Endothelial cell of umbilical vein (primary cell): ENCODE data around the gene ATP2B2. TPM values are rescaled to one million over a fixed set of nuclear protein-coding genes. Genes with fewer than 3 reads are reported as not detected.

Experiments used
- BruUV-seq: library from RNA; stranded (reverse); fragments of 400-500 nt; replicated peaks from 2 replicates; lab custom pipeline; 2021; lab: Mats Ljungman, UMichigan
- CTCF ChIA-PET: fragments of 300-600, 350-600 bp; sonication (Branson Sonifier 250); formaldehyde crosslinking; loops from one replicate; lab custom pipeline; 2021; ENCODE audit warnings: antibody characterized with exemption, inconsistent platforms; lab: Charles Lee
- POLR2A ChIA-PET: fragments of 300-600, 350-600 bp; sonication (Branson Sonifier 250); formaldehyde crosslinking; loops from one replicate; lab custom pipeline; 2021; ENCODE audit warnings: antibody characterized with exemption, inconsistent platforms; lab: Charles Lee
- DNase-seq: peaks from one replicate; pipeline ENCODE4 v3.0.0-alpha.2; 2011; ENCODE audit warnings: low read depth, low spot score
- FAIRE-seq: peaks from 2 replicates; lab custom pipeline; 2011; peaks lifted over from hg19 to GRCh38; lab: Jason Lieb, UNC
- H2AFZ ChIP-seq: 2 replicates; pipeline ENCODE4 v1.6.0; 2012; ENCODE audit warnings: low read depth, low read length, control low read depth, inconsistent platforms
- H3K27ac ChIP-seq: 2 replicates; pipeline ENCODE4 v1.5.1; 2011; ENCODE audit warnings: low read depth, mild to moderate bottlenecking, control low read depth, low read length, moderate library complexity; ENCODE audit not compliant: insufficient read depth
- H3K27me3 ChIP-seq, 2 experiments: 2 replicates each; pipeline versions ENCODE4 v1.6.0 to v1.6.1; 2011; ENCODE audit warnings: low read length in 2 of 2, mixed read lengths in 1 of 2; ENCODE audit not compliant: control insufficient read depth in 2 of 2, insufficient read depth in 2 of 2
- H3K36me3 ChIP-seq, 2 experiments: 2 replicates in 1 of 2; 3 replicates in 1 of 2; pipeline ENCODE4 v1.5.1; 2011; ENCODE audit warnings: low read length in 2 of 2, mild to moderate bottlenecking in 1 of 2, moderate library complexity in 1 of 2; ENCODE audit not compliant: control insufficient read depth in 2 of 2, insufficient read depth in 2 of 2; ENCODE audit errors: extremely low read depth in 1 of 2
- H3K4me1 ChIP-seq: 3 replicates; pipeline ENCODE4 v1.5.1; 2011; ENCODE audit warnings: mild to moderate bottlenecking, low read length; ENCODE audit not compliant: control insufficient read depth, insufficient read depth; ENCODE audit errors: extremely low read depth
- H3K4me2 ChIP-seq: 2 replicates; pipeline ENCODE4 v1.6.1; 2011; ENCODE audit warnings: low read length, control low read depth, mixed read lengths; ENCODE audit not compliant: insufficient read depth
- H3K4me3 ChIP-seq, 3 experiments: fragments of 200-600 bp in 1 of 3; sonication (generic), shearing (Covaris generic) in 1 of 3; replicated peaks in 1 of 3; 2 replicates each; pipeline ENCODE4 v1.5.1; 2011 to 2016; ENCODE audit warnings: control low read depth in 3 of 3, low read length in 3 of 3, mild to moderate bottlenecking in 2 of 3, inconsistent platforms in 1 of 3, low read depth in 1 of 3, moderate library complexity in 1 of 3; ENCODE audit not compliant: insufficient read depth in 1 of 3
- H3K79me2 ChIP-seq: 2 replicates; pipeline ENCODE4 v1.6.0; 2012; ENCODE audit warnings: low read length, inconsistent platforms; ENCODE audit not compliant: control insufficient read depth, insufficient read depth
- H3K9ac ChIP-seq: replicated peaks from 2 replicates; pipeline ENCODE3; 2011; ENCODE audit warnings: low read length, control low read depth; ENCODE audit not compliant: insufficient read depth; ENCODE audit errors: extremely low read depth
- H3K9me1 ChIP-seq: replicated peaks from 3 replicates; pipeline ENCODE4 v1.6.0; 2011; ENCODE audit warnings: mild to moderate bottlenecking, low read length; ENCODE audit not compliant: control insufficient read depth, insufficient read depth; ENCODE audit errors: extremely low read depth
- H3K9me3 ChIP-seq: replicated peaks from 2 replicates; pipeline ENCODE4 v1.5.1; 2012; ENCODE audit warnings: low read length, inconsistent platforms; ENCODE audit not compliant: control insufficient read depth, insufficient read depth
- H4K20me1 ChIP-seq: replicated peaks from 2 replicates; pipeline ENCODE3; 2011; ENCODE audit warnings: mild to moderate bottlenecking, low read length; ENCODE audit not compliant: control insufficient read depth, insufficient read depth; ENCODE audit errors: extremely low read depth
- CTCF ChIP-seq, 2 donors: IDR thresholded peaks; 1 replicate in 1 of 2; 2 replicates in 1 of 2; pipeline ENCODE4 v1.5.1; 2011; ENCODE audit warnings: low read length in 2 of 2, mild to moderate bottlenecking in 2 of 2, moderate library complexity in 2 of 2, control low read depth in 1 of 2, inconsistent platforms in 1 of 2, low read depth in 1 of 2; ENCODE audit not compliant: insufficient read depth in 1 of 2; ENCODE audit errors: extremely low read depth in 1 of 2
- EZH2 ChIP-seq: IDR thresholded peaks from 2 replicates; pipeline ENCODE4 v1.6.1; 2012; ENCODE audit warnings: borderline replicate concordance, low read depth, mild to moderate bottlenecking, moderate library complexity, low read length, inconsistent platforms; ENCODE audit not compliant: severe bottlenecking
- FOS ChIP-seq: IDR thresholded peaks from 2 replicates; pipeline ENCODE4 v1.6.1; 2011; ENCODE audit warnings: mild to moderate bottlenecking, low read length, moderate library complexity, borderline replicate concordance; ENCODE audit not compliant: insufficient read depth
- GATA2 ChIP-seq: IDR thresholded peaks from 2 replicates; pipeline ENCODE4 v1.7.0; 2011; ENCODE audit warnings: low read depth, mild to moderate bottlenecking, moderate library complexity, mixed read lengths, low read length; ENCODE audit not compliant: insufficient read length, insufficient read depth
- JUN ChIP-seq: IDR thresholded peaks from 2 replicates; pipeline ENCODE4 v1.6.1; 2011; ENCODE audit warnings: borderline replicate concordance, low read depth; ENCODE audit not compliant: insufficient read length, insufficient read depth
- MYC ChIP-seq: IDR thresholded peaks from one replicate; pipeline ENCODE4 v1.6.1; 2011; ENCODE audit warnings: mild to moderate bottlenecking, low read depth, low read length
- POLR2A ChIP-seq: IDR thresholded peaks from 2 replicates; pipeline ENCODE4 v1.6.1; 2012; ENCODE audit warnings: low read depth, mild to moderate bottlenecking, control low read depth, low read length
- POLR2AphosphoS5 ChIP-seq: IDR thresholded peaks from 2 replicates; pipeline ENCODE4 v1.6.1; 2012; ENCODE audit warnings: low read depth, mild to moderate bottlenecking, control low read depth, low read length, moderate library complexity; ENCODE audit not compliant: insufficient read depth
- dilution Hi-C: fragments of 300-500 bp; cut with MboI; formaldehyde crosslinking; loops from one replicate; pipeline ENCODE4 v1.15.0; 2019; ENCODE audit warnings: low sequenced_read_pairs; ENCODE audit not compliant: extremely low pct_ligation_motif_present
- intact Hi-C: fragments of 100-400 bp; cut with micrococcal nuclease; formaldehyde crosslinking; loops from one replicate; pipeline ENCODE4 v1.10.0; 2022
- polyA plus RNA-seq, 4 experiments: library from polyadenylated mRNA; depleted of rRNA in 3 of 4; stranded (reverse) in 3 of 4; unstranded in 1 of 4; fragments of >200 nt; gene quantifications; 2 replicates each; pipeline versions ENCODE4 v1.2.1 to v1.2.3, GENCODE V29; 2011 to 2012; ENCODE audit warnings: missing spikeins in 1 of 4
- total RNA-seq: library from RNA; stranded (reverse); gene quantifications from 2 replicates; pipeline ENCODE4 v1.2.3, GENCODE V29; 2021
- TF ChIP-seq, protein P1 (sequence below): IDR thresholded peaks from 2 replicates; pipeline ENCODE4 v1.6.1; 2011; ENCODE audit not compliant: insufficient read depth, insufficient read length

ATP2B2 gene
- total and polyA plus RNA-seq, 2 donors (not counting 3 experiments of a cell fraction or from before 2014, with no cell fraction given): not detected

GRCh38 chr3:10445561-10446175 lies 59.7 kb downstream of the ATP2B2 start:
- H3K4me2 ChIP-seq: no peak overlapping the region
- intact Hi-C loops: no loop called here
- no peaks in the 10 kb centered on the region for H3K9me1 ChIP-seq
- H3K79me2 ChIP-seq: no peaks in the 10 kb centered on the region
- dilution Hi-C loops: no loop called here
- CTCF ChIA-PET: interaction anchor here (1.2 to 1.3 kb wide), 2 partner anchors 13 to 66 kb away, joined by 3 read pairs; no protein-coding TSS in a partner anchor
- no peaks in the 10 kb centered on the region for H3K27me3 ChIP-seq
- BruUV-seq: no TSS peak
- H3K27ac ChIP-seq: no peak overlapping the region
- H3K36me3 ChIP-seq: no peaks in the 10 kb centered on the region
- no peaks in the 10 kb centered on the region for H4K20me1 ChIP-seq
- FAIRE-seq (no peak), DNase-seq (no peak)
- H3K4me1 ChIP-seq: no peaks in the 10 kb centered on the region
- POLR2A ChIA-PET: no interaction called here
- H3K4me3 ChIP-seq: no peak overlapping the region
- H3K9me3 ChIP-seq: no peaks in the 10 kb centered on the region
- H2AFZ ChIP-seq: no peak overlapping the region
- TF ChIP-seq JUN (no peak), POLR2A (no peak)
- H3K9ac ChIP-seq: no peak overlapping the region

GRCh38 chr3:10444511-10444910 lies 60.9 kb downstream of the ATP2B2 start:
- no peaks in the 10 kb centered on the region for H3K9me3 ChIP-seq
- no peaks in the 10 kb centered on the region for H3K9me1 ChIP-seq
- DNase-seq (no peak), FAIRE-seq (no peak)
- H3K27ac ChIP-seq: no peak overlapping the region
- no peak overlapping the region for H3K9ac ChIP-seq
- dilution Hi-C loops (no loop called here), intact Hi-C loops (no loop called here)
- no peaks in the 10 kb centered on the region for H3K36me3 ChIP-seq
- no peak overlapping the region for H2AFZ ChIP-seq
- no peaks in the 10 kb centered on the region for H4K20me1 ChIP-seq
- H3K4me2 ChIP-seq: no peak overlapping the region
- no peaks in the 10 kb centered on the region for H3K27me3 ChIP-seq
- no peaks in the 10 kb centered on the region for H3K4me1 ChIP-seq
- ChIA-PET CTCF (interaction anchor here (1.3 kb wide), 1 partner anchor 12 kb away, joined by 3 read pairs; no protein-coding TSS in a partner anchor), POLR2A (interaction anchor here (0.6 kb wide), 1 partner anchor 298 kb away, joined by 3 read pairs; no protein-coding TSS in a partner anchor)
- no TSS peak for BruUV-seq
- H3K4me3 ChIP-seq: no peak overlapping the region
- H3K79me2 ChIP-seq: no peaks in the 10 kb centered on the region
- TF ChIP-seq MYC: no peak
- no peak for TF ChIP-seq POLR2A
- no peak for TF ChIP-seq GATA2
- no peak for TF ChIP-seq FOS
- TF ChIP-seq POLR2AphosphoS5: no peak
- no peak for TF ChIP-seq EZH2
- TF ChIP-seq CTCF (IDR thresholded peaks at IDR 0.05; ENCODE audit: extremely low read depth in 1 of 2, insufficient read depth in 1 of 2, low read depth in 1 of 2, low read length in 2 of 2): no peak
- TF ChIP-seq JUN: no peak
- TF ChIP-seq, protein P1, sequence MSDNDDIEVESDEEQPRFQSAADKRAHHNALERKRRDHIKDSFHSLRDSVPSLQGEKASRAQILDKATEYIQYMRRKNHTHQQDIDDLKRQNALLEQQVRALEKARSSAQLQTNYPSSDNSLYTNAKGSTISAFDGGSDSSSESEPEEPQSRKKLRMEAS: no peak
